WI38 (cell line): ENCODE measurements around the gene PHACTR3.

Experiments used
- H3K4me3 ChIP-seq: 2 replicates; pipeline ENCODE4 v1.5.1; 2011; ENCODE audit warnings: low read depth, mild to moderate bottlenecking, control low read depth, low read length
- CTCF ChIP-seq: IDR thresholded peaks from 2 replicates; pipeline ENCODE4 v1.5.1; 2012; ENCODE audit warnings: low read depth, mild to moderate bottlenecking, control low read depth, low read length

The PHACTR3 gene

GRCh38 chr20:59827138-59828056 lies 223.1 kb downstream of the PHACTR3 start:
- no peak overlapping the region for H3K4me3 ChIP-seq
- no peak for TF ChIP-seq CTCF

GRCh38 chr20:59828125-59829053 lies 224.0 kb downstream of the PHACTR3 start:
- H3K4me3 ChIP-seq: no peak overlapping the region
- TF ChIP-seq CTCF: no peak

- no peak overlapping the region for H3K4me3 ChIP-seq
- TF ChIP-seq CTCF: no peak
These were observed 224.9 kb downstream of the PHACTR3 start for GRCh38 chr20:59829054-59829785.

- no peak for TF ChIP-seq CTCF
- no peak overlapping the region for H3K4me3 ChIP-seq
These were observed 225.7 kb downstream of the PHACTR3 start for GRCh38 chr20:59829786-59830664.

- no peak overlapping the region for H3K4me3 ChIP-seq
- TF ChIP-seq CTCF: no peak
These were observed 226.3 kb downstream of the PHACTR3 start for GRCh38 chr20:59830665-59831023.
